ENCODE results near the gene PPT2. TPM values are rescaled to one million over a fixed set of nuclear protein-coding genes. Genes with fewer than 3 reads are reported as not detected.
A peak's percentile ranks its signal among the peaks of the same experiment; 100 is the strongest.

The PPT2 gene
- total RNA-seq, 2 donors from 2014 or later: 21.8 to 42.0 TPM

DNA sequence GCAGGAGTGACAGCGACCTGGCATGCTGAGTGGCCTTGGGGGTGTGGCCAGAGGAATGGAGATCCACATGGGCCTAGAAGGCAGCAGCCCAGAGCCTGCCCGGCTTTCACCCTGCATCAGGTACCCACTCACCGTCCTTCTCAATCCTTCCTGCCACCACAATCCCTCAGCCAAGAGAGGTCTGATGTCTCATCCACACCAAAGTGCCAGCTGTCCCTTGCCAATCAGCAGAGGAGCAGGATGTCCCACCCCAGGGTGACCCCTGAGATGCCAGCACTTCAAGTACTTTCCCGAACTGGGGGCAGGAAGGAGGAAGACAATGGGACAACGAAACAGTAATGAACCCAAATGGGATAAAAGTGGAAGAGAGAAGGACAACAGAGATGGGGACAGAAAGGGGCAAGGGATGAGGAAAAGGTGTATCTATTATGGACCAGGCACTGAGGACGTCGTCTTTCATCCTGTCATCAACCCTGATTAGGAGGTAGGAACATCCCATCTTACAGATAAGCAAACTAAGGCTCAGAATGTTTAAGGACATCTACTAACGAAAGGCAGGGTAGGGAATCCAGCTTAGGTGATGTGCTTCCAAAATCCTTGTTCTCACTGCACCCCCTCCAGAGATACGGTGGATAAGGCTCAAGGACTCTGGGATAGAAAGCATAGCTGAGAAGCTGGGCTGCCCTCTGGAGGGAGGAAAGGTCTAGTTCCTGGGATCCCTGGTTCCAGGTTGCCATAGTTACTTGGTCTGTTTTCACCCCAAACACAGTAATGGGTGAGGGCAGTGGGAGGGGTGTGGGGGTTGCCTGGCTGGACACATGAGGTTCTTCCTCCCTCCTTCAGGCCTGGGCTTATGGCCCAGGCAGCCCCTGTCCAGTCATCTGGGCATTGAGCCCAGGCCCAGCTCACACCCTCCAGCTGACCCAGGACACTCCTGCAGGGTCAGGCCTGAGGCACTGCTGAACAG, 40.3 kb upstream of the PPT2 start:
- Histone ChIP-seq H3K4me1 (ENCODE audit: control insufficient read depth in 1 of 2, low read depth in 2 of 2) (peaks cover 20 to 58% of the 10 kb centered on the region in 2 donors), H3K9me3 (no peaks in the 10 kb centered on the region), H3K36me3 (peaks cover 32% of the 10 kb centered on the region), H3K4me3 (no peak overlapping the region), H3K27ac (peak overlapping the region; percentile 48 to 84), H3K27me3 (replicated peaks; ENCODE audit: insufficient read depth) (no peaks in the 10 kb centered on the region)
- ATAC-seq (ENCODE audit: insufficient number of reproducible peaks, low FRiP score, low read depth) (peak; percentile 91), DNase-seq (ENCODE audit: low spot score) (peak; percentile 86)
- peak; percentile 43 for TF ChIP-seq CTCF (IDR thresholded peaks at IDR 0.05)

DNA sequence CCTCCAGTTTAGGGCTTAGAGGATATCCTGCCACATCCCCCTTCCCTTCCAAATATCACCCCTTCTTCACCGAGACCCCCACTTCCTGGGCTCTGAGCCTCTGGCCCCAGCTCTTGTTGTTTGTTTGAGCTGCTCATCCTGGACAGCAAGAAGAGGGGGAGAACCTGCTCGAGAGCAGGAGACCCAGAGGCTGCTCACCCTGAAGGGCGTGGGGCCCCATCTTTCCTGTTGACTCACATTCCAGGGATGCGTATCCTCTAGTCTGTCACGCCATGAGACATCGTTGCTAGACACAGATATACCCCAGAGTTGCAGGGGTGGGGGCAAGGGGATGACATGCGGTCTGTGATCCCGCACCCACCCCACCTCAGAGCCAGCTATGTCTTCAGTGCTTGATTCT, 39.1 kb upstream of the PPT2 start:
- Histone ChIP-seq H3K9me3 (no peaks in the 10 kb centered on the region), H3K27ac (peak overlapping the region; percentile 42 to 84), H3K36me3 (peaks cover 36% of the 10 kb centered on the region), H3K27me3 (replicated peaks; ENCODE audit: insufficient read depth) (no peaks in the 10 kb centered on the region), H3K4me3 (no peak overlapping the region), H3K4me1 (ENCODE audit: control insufficient read depth in 1 of 2, low read depth in 2 of 2) (peaks cover 12 to 57% of the 10 kb centered on the region in 2 donors)
- TF ChIP-seq CTCF (IDR thresholded peaks at IDR 0.05): no peak
- DNase-seq (ENCODE audit: low spot score) (no peak), ATAC-seq (ENCODE audit: insufficient number of reproducible peaks, low FRiP score, low read depth) (no peak)

DNA sequence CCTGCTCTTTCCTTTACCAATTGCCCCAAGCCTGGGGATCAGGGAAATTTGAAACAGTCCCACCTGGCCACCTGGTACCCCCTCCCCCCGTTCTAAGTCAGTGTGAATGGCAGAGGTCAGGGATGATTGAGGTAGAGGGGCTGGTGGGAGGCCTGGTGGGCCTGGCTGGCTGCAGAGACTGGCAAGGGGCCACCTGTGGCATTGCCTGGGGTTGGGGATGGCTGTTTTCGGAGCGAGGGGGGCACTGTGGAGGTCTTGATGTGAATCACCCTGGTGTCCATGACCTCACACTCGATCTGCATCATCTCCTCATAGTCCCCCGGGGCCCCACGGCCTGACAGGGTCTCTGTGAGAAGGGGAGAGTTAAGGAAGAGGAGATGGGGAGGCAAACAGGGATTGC, 38.3 kb upstream of the PPT2 start:
- no peak for DNase-seq (ENCODE audit: low spot score)
- no peaks in the 10 kb centered on the region for H3K9me3 ChIP-seq
- H3K27me3 ChIP-seq (replicated peaks; ENCODE audit: insufficient read depth): no peaks in the 10 kb centered on the region
- peaks cover 10 to 49% of the 10 kb centered on the region in 2 donors for H3K4me1 ChIP-seq (ENCODE audit: control insufficient read depth in 1 of 2, low read depth in 2 of 2)
- H3K4me3 ChIP-seq: no peak overlapping the region
- H3K27ac ChIP-seq: no peak overlapping the region
- no peak for ATAC-seq (ENCODE audit: insufficient number of reproducible peaks, low FRiP score, low read depth)
- no peak for TF ChIP-seq CTCF (IDR thresholded peaks at IDR 0.05)
- peaks cover 41% of the 10 kb centered on the region for H3K36me3 ChIP-seq

GRCh38 chr6:32116674-32117073, 37.3 kb upstream of the PPT2 start:
- H3K36me3 ChIP-seq: peaks cover 51% of the 10 kb centered on the region

More at GRCh38 chr6:32116674-32117073, 37.3 kb upstream of the PPT2 start:
- TF ChIP-seq CTCF (IDR thresholded peaks at IDR 0.05): peak; percentile 43
- Histone ChIP-seq H3K4me3 (no peak overlapping the region), H3K27me3 (replicated peaks; ENCODE audit: insufficient read depth) (no peaks in the 10 kb centered on the region), H3K27ac (no peak overlapping the region), H3K9me3 (no peaks in the 10 kb centered on the region), H3K4me1 (ENCODE audit: control insufficient read depth in 1 of 2, low read depth in 2 of 2) (peaks cover 7 to 38% of the 10 kb centered on the region in 2 donors)
- DNase-seq (ENCODE audit: low spot score): no peak
- no peak for ATAC-seq (ENCODE audit: insufficient number of reproducible peaks, low FRiP score, low read depth)

Measured in thoracic aorta (tissue), 2 donors.